ENCODE data around the gene SMCO3.

Gene SMCO3

DNA sequence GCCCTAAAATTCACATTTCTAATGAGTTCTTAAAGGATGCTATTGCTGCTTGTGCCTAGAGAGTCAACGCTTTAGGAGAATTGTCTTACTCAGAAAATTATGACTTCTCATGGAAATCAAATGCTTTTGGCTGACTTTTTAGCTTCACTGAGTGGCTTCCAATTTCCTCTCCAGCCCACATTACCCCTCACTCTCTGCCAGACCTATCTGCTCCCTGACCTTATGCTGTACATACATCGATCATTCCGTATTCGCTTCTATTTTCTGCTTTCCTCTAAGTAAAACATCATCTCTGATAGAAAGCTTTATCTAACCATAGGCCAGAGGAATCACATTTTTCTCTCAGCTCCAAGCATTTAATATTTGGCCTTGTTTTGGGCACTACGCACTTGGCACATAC, 12.5 kb upstream of the SMCO3 start:
- no peak for DNase-seq

DNA sequence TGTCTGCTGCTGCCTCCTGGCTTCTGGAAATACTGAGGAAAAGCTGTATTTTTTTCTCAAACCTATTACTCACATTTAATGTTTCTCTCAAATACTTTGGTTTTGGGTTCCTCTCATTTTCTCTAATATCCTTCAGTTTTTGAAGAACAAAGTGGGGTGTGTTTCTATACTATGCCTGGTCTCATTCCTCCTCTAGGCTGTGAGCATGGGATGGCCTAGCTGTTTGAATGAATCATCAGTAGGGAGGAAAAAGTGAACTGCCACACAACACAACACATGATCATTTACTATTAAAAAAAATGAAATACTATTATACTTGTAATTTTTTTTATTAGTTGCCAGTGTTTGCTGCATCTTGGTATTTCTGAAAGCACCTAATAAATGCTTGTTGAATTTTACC, 11.3 kb upstream of the SMCO3 start:
- DNase-seq = no peak

DNA sequence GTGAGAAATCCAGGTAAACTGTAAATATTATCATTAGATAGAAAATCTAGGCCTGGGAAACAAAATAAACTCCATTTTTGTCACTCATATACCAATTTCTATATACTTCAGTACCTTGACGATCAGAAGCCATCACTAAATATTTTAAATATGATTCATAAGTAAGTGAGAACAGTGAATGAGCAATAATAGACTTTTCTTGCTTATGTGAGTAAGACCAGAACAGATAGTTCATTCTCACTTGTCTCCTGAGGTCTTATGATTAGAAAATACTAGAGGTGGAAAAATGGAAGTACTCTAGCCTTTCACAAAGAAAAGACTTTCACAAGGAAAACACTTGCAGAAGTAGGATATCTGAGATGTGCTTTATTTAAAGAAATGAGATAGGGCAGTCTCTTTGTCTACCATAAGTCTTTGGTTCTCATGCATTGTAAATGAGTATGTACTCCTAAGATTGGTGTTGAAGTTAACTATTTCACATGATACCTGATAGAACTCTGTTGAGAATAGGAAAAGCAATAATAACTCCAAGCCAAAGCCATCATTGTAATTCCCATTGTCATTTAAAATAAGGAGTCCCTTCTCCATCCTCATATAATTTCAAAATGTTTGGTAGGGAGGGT, 10.1 kb upstream of the SMCO3 start:
- no peak for DNase-seq

DNA sequence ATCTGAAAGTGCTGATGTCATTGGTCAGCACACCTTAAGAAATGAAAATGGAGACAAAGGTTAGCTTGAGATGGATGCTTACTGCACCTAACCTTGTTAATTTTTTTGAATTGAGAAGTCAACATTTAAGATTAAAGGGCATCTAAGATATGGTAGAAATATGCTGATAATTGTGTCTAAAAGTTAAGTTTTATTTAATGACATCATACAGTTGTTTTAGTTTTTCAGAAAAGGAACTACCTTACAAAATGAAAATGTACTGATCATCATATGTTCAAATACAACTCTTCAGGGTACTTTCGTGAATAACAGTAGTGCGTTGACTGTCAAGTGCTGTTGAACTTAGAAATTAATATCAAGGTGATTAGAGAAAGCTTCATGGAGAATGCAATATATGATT, 2.5 kb downstream of the SMCO3 start:
- DNase-seq = no peak

DNA sequence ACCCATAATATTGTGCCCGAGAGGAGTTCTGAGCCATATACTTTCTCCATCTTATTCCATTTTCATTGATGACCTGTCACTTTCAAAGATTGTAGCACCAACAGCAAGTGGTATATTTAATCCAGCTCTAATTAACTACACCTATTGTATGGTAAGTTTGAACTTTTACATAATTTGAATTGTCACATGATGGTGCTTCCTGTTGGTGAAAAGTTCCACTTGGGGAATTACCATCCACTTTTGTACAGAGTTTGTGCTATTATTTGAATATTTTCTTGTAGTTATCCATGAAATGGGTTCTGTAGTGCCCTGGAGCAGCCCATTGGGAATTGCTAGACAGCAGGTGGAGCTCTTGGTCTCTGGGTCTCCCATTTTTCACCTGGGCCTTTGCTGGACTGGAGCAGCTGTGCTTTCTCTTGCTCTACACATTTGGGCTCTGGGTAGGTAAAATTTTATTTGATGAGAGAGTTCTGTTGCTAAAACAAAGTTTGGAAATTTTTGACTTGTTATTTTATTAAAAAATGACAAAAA, 3.0 kb downstream of the SMCO3 start:
- DNase-seq = peak; percentile 63

DNA sequence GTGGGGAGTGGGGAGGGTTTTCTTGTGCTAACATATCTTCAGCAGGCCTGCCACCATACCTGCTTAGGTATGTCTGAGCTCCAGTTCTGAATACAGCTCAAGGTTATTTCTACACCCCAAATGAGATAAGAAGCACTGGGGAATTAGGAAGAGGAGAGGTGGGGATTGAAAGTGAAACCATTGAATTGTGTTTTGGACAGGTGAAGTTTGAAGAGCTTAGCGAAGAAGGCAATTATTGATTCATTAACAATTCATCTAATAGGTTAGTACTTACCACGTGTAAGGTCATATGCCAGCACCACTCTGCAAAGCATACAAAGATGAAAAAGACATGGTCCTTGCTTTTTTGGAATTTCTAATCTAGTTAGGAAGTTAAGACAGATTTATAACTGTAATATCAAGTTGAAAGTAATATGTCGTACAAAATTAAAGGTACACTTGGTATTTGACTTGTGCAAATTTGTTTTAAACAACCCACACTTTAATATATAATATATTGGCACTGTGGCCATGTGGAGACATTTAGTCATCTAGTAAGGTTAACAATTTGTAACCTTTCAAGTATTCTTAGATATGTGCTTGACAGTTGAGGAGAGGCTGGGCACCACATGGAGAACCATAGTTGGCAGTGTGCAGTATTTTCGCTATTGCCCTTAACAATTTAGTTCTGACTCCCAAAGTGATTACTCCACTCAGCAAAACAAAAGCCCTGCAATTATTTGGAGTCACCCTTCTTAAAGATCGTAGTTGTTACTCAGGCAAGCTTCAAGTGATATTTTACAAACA, 3.6 kb downstream of the SMCO3 start:
- peak; percentile 87 for DNase-seq

DNA sequence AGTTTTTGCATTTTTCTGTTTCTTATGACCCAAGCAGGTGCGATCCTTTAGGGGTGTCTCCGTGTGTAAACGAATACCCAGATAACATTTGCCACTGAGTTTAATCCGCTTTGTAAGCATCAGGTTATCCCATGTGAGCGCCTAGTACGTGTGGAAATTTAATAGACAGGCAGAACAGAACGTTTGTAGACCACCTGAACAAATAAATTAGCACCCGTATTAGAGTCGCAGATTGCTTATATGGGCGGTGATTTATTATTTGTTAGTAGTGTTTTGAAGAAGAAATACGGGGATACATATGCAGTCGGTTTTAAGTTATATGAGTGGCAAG, 10.2 kb downstream of the SMCO3 start:
- DNase-seq = no peak

DNA sequence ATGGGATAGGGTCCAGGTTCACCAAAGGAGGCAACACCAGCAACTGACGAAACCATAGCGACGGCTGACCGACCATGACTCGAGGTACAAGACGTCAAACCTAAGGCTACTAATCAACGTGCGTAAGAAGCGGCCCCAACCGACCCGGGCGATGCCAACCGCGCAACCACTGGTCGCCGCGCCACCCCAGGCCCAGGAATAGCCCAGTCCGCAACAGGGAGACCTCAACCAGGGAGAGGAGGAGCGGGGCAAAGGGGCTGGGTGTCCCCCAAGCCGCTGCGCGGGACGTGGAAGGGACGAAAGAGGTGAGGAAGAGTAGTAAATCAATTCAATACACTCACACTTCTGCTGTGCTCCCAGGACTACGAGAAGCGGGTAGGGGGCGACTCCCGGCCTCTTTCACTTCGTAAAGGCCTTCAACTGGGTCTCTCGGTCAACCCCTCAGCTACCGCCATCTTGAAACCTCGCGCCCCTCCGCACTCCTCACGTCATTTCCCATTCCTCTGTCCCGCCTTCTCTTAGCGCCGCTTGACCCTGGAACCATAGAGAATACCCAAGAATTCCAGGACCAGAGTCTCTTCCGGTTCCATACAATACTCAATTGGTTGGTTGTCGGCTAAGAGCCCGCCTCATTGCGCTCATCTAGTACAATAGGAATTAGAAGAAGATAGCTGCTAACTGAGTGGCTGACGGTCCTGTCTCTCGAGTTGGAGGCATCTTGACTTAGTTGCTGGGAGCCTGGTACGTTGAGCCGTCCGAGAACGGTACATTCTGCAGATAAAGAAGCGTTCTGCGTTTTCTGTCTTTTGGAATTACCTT, 10.8 kb downstream of the SMCO3 start, which contains the start of the genes C12orf60 and WBP11:
Gene C12orf60 (plus strand): TSS at position 660 of the 819 bp plus-strand sequence. CDS start 19,266 bp downstream, outside the sequence.
Gene WBP11 (minus strand): TSS at position 468 of the 819 bp plus-strand sequence. CDS start 2,095 bp downstream, outside the sequence.
- DNase-seq = peak; percentile 96

DNA sequence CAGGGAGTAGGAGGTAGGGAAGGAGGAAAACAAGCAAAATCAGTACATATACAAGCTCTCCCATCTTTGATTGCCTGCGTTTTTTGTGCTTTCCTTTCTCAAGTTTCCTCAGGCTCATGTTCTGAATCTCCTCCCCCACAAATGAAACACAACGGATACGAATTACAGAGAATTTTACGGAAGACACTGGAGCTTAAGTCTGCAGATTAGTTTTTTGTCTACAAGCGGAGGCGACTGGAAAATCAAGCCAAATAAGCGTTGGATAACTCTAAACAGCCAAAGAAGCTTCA, 11.3 kb downstream of the SMCO3 start:
- no peak for DNase-seq

DNA sequence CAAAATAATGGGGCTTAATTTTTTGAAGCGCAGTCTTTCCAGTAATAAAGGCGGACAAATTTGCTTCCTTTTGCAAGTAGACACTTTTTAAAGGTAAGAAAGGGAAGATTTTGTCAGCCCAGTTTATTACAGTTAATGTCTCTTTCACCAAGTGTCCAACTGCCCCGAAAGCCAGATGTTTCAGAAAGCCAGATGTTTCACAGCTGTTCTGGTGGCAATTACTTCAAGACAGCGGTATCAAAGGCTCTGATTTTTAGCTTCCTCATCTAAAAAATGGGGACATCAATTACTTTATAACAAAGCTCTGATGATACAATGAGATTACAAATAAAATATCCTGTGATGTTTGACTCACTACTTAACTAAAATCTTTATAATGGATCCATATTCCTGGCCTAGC, 11.7 kb downstream of the SMCO3 start:
- no peak for DNase-seq

DNA sequence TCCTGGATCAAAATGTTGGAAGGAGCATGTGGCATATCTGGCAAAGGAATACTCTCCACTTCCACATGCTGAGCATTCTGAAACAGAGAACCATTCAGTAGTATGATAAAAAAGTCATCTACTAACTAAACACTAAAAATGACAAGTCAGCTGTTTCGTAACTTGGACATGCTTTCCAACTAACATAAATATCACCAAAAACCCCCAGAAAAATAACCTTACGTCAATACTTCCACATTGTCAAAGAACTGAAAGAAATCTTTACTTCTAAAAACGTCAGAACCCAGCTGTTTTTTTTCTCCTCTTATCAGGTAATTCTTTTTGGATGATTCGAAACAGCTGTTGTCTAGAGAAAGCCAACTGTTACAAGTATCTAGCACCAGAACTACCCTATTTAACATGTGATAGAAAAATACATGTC, 18.9 kb downstream of the SMCO3 start:
- DNase-seq = no peak

DNA sequence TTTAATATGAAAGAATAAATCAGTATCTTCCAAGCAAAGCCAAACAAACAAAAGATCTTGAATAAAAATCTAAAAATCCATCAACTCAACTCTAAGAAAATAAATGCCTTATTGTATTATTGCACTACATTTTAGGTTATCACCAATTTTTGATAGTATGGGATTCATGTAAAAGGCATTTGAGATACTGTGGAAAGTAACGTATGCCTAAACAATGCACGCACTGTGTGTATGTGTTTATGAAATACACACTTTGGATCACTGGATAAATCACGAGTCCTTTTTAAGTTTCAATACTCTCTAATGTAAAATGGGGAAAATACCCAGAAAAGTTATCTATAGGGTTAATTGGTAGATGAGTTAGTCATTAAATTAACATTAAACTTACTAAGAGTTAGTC, 28.4 kb downstream of the SMCO3 start:
- DNase-seq = no peak

DNA sequence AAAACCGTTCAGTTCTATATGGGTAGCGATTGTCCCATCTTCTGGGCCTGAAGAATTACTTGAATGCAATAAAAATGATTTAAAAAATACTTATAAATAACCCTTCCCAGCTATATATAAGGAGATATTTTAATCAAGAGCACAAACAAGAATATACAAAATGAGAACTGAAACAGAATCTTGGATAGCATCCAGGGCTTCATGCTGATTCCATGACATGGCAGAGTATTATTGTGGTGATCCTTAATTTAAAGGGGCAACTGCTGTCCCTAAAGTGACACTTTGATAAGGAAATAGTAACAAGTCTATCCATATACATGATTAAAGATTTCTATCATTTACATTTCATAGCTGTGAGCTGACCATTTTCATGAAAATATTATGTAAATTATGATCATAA, 29.5 kb downstream of the SMCO3 start:
- DNase-seq = no peak

DNA sequence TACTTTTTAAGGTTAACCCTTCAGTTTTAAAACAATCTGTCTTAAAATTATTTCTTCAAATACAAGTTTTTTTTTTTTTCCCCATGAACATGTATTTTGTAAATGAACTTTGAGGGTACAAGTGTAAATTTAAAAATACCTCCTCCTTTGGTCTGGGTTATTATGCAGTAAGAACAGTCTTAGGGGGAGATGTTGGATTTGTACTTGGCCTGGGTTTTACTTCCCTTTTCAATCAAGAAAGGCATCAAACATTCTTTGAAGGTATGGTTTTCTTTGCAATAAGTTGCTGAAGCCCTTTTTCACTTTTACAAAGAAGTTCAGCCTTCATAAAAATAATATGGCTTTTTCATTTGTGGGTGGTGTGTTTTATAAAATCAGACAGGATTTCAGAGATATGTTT, 31.2 kb downstream of the SMCO3 start:
- DNase-seq = no peak

DNA sequence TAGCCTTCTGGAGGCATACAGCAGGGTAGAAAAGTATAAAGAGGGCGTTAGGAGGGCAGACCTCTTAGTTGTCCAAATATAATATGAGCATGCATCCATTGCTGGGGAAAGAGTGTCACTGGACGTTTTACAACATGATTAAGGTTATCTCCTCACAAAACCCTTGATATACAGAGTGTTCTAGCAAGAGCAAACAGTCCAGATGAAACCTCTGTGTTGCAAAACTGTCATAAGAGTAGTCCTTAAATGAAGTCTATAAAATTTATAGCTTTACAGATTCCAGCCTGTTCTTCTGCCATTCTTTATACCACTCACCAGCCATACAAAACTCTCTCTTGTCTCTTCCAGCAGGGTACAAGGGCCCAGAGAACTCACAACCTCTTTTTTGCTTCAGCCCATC, 32.4 kb downstream of the SMCO3 start:
- no peak for DNase-seq

DNA sequence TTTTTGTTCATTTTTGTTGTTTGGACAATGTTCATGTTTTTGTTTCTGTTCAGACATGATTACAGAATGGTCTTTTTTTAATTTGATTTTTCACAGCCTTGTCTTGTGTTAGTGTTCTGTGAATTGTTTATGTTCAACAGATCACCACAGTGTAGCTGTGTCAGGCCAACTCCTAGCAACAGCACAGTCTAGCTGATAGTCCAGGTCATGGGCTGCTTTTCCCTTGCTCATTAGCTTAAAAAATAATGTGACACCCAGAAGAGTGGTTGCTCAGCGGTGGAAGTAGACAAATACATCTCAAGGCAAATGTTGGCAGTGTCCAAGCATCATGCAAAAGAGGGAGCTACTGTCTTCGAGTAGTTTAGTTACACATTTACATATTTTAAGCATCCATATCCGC, 33.1 kb downstream of the SMCO3 start:
- DNase-seq = no peak

DNA sequence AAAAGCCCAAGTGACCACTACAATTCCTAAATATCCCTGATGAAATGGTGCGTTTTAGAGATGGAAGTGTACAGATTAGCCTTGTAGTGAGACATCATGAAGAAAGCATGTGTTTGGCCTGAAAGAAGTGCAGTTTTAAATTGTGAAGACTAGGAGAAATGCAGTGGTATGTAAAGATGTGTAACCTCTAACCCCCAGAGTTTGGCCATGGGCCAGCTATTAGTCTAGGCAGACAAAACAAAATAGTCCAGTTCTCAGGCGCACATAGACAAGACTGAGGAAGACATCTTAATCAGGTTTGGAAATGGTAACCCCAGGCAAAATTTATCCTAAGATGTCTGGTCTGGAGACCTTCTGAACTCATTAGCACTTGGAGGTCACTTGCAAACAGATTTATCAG, 34.1 kb downstream of the SMCO3 start:
- DNase-seq = no peak

DNA sequence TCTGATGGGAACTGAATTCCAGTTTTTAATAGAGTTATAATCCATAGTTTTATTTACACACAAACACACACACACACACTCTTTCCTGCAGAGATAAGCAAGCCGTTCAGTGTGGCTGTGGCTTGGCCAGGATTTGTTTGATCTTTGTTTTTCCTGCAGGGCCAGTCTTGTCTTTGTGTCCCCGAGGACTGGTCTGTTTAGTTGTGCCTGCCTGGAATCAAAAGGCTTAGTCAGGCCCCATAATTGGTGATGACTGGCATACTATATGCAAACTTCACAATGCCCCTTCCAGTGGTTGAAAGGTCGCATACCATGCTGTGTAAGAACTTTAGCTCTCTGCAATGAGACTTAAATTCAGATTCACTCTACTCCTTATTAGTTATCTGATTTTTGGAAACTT, 36.7 kb downstream of the SMCO3 start:
- no peak for DNase-seq

DNA sequence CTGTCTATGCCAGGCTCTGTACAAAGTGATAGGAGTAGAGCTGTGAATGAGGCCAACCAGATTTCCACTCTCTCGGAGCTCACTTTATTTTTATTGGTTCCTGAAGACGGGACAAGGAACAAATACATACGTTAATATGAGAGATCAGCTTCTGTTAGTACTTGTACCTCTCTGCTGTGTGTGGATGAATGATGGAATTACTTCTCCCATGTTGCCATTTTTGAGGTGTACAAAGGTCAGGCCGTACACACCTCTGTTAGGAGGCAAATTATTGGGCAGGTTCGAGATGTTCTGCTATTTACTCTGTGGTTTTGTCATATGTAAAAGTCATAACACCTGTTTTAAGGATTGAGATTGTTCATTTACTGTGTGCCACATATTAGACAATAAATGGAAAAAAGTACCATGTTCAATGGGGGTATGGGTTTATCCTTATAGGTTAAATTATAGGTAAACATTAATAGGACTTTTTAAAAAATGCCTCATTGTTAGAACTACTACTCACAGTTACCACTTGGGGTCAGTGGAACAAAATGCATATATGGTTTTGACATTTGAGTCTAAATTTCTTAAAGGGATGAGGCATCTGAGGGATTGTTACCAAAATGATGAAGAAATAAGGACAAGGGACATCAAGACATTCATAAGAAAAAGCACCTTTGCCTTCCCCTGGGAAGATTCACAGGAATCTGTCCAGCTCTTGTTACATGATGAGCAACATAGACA, 37.6 kb downstream of the SMCO3 start:
- DNase-seq = no peak

DNA sequence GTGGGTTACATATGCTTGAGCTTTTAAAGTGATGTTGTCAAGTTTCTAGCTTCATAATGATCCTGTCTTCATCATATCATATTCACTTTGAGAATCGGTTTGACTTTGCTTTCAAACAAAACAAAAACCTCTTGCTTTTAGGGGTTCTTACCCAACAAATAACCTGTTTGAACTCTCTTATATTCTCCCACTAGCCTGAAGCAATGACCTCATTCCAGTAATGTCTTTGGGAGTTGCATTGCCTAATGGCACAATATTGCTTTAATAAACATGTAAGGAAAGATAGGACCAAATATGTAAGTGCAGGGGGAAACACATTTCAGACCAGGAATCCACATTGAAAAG, 38.4 kb downstream of the SMCO3 start:
- DNase-seq = no peak

DNA sequence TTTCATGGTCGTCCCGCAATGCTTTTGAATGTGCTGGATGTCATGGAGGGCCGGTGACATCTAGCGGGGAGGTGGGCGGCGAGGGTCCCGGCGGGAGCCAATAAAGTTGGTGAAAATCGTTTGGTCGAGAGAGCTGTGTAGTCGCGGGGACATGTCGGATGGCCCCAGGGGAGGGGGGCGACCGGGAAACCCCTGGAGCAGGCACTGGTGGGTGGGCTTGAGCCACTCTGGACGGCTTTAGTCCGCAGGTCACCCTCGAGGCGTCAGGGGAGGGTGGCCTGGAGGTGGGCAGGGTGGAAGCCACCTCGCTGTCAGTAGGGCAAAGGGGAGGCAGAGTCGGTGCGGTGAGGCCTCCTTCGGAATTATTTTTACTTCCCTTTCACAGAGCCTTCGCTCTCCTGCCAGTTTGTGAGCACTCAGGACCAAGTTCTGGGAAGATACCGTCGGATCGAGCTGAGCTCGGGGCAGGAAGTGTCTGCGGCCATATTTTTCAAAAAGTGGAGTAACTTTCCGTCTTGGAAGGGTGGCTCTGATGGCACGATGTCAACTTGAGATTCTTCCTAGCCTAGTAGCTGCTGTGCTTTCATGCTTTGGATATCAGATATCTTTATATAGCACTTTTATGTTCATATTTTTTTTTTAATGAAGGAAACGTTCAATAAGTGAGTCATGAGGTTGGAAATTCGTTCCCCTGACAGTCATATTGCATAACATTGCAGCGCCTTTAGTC, 38.9 kb downstream of the SMCO3 start:
- no peak for DNase-seq

DNA sequence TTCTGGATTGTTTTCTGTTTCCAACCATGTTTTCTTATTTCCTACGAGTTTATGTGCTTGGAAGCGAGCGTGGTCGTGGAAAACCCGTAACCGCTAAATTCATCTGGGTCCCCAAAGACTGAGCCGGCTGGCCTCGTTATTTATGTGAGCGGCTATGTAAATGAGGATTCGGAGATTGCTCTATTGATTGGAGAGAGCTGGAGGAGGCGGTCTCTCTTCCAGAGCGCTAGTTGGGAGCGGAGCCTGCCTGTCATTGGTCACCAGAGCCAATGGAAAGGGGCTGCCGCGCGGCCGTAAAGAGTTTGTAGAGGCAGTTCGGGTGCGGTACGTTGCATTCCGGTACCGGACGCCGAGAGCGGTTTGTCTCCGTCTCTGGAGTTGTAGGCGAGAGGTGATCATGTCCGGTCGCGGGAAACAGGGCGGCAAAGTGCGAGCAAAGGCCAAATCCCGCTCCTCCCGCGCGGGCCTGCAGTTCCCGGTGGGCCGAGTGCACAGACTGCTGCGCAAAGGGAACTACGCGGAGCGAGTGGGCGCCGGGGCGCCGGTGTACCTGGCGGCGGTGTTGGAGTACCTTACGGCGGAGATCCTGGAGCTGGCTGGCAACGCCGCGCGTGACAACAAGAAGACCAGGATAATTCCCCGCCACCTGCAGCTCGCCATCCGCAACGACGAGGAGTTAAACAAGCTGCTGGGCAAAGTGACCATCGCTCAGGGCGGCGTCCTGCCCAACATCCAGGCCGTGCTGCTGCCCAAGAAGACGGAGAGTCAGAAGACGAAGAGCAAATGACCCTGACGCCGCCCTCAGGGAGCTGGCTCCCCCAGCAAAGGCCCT, 39.7 kb downstream of the SMCO3 start:
- peak; percentile 96 for DNase-seq
